Kidney (tissue), 14 donors: ENCODE measurements around the gene P2RX7. TPM values are rescaled to one million over a fixed set of nuclear protein-coding genes. Genes with fewer than 3 reads are reported as not detected.

Experiments
- DNase-seq, 5 donors: peaks; one replicate each; pipeline ENCODE4 v3.0.0-alpha.2; 2013 to 2020
- FAIRE-seq: peaks from 2 replicates; lab custom pipeline; 2012; peaks lifted over from hg19 to GRCh38; lab: Jason Lieb, UNC
- H3K27ac ChIP-seq, 2 donors: one replicate each; pipeline ENCODE4 v1.7.0; 2013; ENCODE audit warnings: low read depth in 2 of 2, low read length in 2 of 2, inconsistent platforms in 1 of 2
- H3K27me3 ChIP-seq: one replicate; pipeline ENCODE4 v1.7.1; 2013; ENCODE audit warnings: low read length, inconsistent platforms; ENCODE audit not compliant: control insufficient read depth, insufficient read depth
- H3K36me3 ChIP-seq, 3 donors: one replicate each; pipeline versions ENCODE4 v1.7.0 to v1.7.1; 2013; ENCODE audit warnings: low read length in 3 of 3, control low read depth in 1 of 3, inconsistent platforms in 1 of 3; ENCODE audit not compliant: insufficient read depth in 3 of 3, control insufficient read depth in 2 of 3
- H3K4me1 ChIP-seq, 3 donors: one replicate each; pipeline versions ENCODE4 v1.7.0 to v1.7.1; 2013; ENCODE audit warnings: low read length in 3 of 3, inconsistent platforms in 1 of 3, low read depth in 1 of 3; ENCODE audit not compliant: control insufficient read depth in 2 of 3, insufficient read depth in 2 of 3
- H3K4me3 ChIP-seq, 3 donors: one replicate each; pipeline versions ENCODE4 v1.7.0 to v1.8.1; 2013; ENCODE audit warnings: low read length in 3 of 3, control low read depth in 1 of 3, inconsistent platforms in 1 of 3
- H3K9ac ChIP-seq, 3 donors: one replicate each; pipeline versions ENCODE4 v1.7.0 to v1.7.1; 2013; ENCODE audit warnings: low read length in 3 of 3, control low read depth in 1 of 3, inconsistent platforms in 1 of 3
- H3K9me3 ChIP-seq, 3 donors: one replicate each; pipeline versions ENCODE4 v1.7.0 to v1.7.1; 2013; ENCODE audit warnings: low read length in 3 of 3, control low read depth in 1 of 3, inconsistent platforms in 1 of 3; ENCODE audit not compliant: control insufficient read depth in 2 of 3, insufficient read depth in 1 of 3
- intact Hi-C: fragments of 100-400 bp; cut with DNase I; formaldehyde crosslinking; loops from one replicate; pipeline ENCODE4 v1.11.1; 2022
- polyA plus RNA-seq: library from polyadenylated mRNA; stranded (reverse); fragments of 350-450 nt; fragmentation: Illumina TruSeq; extraction: RNeasy Lipid Tissue Mini Kit (QIAGEN cat#74804); gene quantifications from one replicate; pipeline ENCODE4 v1.2.3, GENCODE V29; 2014; ENCODE audit warnings: low read depth, low replicate concordance; ENCODE audit not compliant: insufficient read depth
- total RNA-seq: library from RNA; stranded (reverse); fragmentation: NEBNext Ultra II Directional; extraction: Animal tissue kit (Norgen Biotek cat#: 25700); gene quantifications from one replicate; pipeline ENCODE4 v1.2.1, GENCODE V29; 2021
- TF ChIP-seq, protein P1 (sequence below): IDR thresholded peaks from 3 replicates; pipeline ENCODE4 v1.5.1; 2012; ENCODE audit warnings: mild to moderate bottlenecking, moderate library complexity, borderline replicate concordance; ENCODE audit not compliant: insufficient read depth; ENCODE audit errors: extremely low read depth
- donor health status: control.
- donor health status: control.
- donor health status: control.
- donor health status: control.
- donor health status: control.
- donor health status: DM: yes; HTN: yes; CAD: no.
- donor health status: Normal renal cell carcinoma (clear cell type).

Gene P2RX7
- total and polyA plus RNA-seq, 2 donors from 2014 or later = 0.45 to 3.5 TPM

DNA sequence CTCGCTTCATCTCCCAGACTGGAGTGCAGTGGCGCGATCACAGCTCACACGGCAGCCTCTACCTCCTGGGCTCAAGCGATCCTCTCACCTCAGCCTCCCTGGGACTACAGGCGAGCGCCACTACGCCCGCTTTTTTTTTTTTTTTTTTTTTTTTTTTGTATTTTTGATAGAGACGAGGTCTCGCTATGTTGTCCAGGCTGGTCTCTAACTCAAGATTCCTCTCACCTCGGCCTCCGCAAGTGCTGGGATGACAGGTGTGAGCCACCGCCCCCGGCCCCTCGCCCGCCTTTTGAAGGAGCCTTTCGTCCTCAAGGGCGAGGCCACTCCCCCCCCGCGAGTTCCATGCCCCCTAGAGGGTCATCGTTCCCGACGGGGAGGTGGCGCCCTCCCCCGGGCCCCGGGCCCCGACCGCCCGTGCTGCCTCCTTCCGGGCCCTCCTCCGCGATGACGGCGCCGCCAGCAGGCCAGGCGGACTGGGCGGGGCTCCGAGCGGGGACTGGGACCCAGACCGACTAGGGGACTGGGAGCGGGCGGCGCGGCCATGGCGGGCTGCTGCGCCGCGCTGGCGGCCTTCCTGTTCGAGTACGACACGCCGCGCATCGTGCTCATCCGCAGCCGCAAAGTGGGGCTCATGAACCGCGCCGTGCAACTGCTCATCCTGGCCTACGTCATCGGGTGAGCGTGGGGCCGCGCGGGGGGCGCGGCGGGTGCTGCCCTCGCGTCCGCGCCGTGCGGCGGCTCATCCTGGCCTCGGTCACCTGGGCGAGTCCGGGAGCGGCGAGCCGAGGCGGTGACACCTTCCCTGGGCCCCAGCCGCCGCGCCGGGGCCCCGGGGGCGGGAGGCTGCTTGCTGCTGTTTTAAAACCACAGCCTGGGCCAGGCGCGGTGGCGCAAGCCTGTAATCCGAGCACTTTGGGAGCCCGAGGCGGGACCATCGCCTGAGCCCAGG is 77.2 kb downstream of the P2RX7 start, which contains the start of gene P2RX4:
Gene P2RX4, plus strand, starts transcription at position 506 of the 949 bp plus-strand sequence. Its CDS starts 36 bp downstream, at position 542.
- Histone ChIP-seq H3K27me3 (no peaks in the 10 kb centered on the region), H3K4me1 (peaks cover 0 to 7% (median 6%) of the 10 kb centered on the region in 3 donors), H3K4me3 (peak within 1 kb of the TSS; percentile 30 to 70 (median 51)), H3K9ac (peak within 1 kb of the TSS; percentile 30 to 86 (median 30)), H3K27ac (peak within 1 kb of the TSS; percentile 81 to 88), H3K9me3 (no peaks in the 10 kb centered on the region), H3K36me3 (no peaks in the 10 kb centered on the region)
- TF ChIP-seq, protein P1, sequence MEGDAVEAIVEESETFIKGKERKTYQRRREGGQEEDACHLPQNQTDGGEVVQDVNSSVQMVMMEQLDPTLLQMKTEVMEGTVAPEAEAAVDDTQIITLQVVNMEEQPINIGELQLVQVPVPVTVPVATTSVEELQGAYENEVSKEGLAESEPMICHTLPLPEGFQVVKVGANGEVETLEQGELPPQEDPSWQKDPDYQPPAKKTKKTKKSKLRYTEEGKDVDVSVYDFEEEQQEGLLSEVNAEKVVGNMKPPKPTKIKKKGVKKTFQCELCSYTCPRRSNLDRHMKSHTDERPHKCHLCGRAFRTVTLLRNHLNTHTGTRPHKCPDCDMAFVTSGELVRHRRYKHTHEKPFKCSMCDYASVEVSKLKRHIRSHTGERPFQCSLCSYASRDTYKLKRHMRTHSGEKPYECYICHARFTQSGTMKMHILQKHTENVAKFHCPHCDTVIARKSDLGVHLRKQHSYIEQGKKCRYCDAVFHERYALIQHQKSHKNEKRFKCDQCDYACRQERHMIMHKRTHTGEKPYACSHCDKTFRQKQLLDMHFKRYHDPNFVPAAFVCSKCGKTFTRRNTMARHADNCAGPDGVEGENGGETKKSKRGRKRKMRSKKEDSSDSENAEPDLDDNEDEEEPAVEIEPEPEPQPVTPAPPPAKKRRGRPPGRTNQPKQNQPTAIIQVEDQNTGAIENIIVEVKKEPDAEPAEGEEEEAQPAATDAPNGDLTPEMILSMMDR = no peak
- FAIRE-seq (no peak), DNase-seq (peak; percentile 86 to 96 (median 92))
- intact Hi-C loops = no loop called here

DNA sequence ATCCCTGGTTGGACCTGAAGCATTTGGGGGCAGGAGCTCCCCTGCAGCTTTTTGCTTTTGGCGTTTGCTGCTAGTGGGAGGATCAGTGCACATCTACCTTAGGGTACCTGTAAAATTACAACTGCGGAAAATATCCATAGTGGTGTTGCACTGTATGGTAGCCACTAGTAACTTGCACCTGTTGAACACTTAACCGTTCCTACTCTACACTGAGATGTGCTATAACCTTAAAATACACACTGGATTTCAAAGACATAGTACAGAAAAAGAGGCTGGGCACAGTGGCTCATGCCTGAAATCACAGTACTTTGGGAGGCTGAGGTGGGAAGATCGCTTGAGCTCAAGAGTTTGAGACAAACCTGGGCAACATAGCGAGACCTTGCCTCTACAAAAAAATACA is 80.2 kb downstream of the P2RX7 start:
- intact Hi-C loops = no loop called here
- Histone ChIP-seq H3K4me3 (no peak overlapping the region), H3K27ac (no peak overlapping the region), H3K27me3 (no peaks in the 10 kb centered on the region), H3K4me1 (peaks cover 0 to 16% (median 6%) of the 10 kb centered on the region in 3 donors), H3K9ac (no peak overlapping the region), H3K9me3 (no peaks in the 10 kb centered on the region), H3K36me3 (no peaks in the 10 kb centered on the region)
- DNase-seq = no peak
- no peak for FAIRE-seq
- TF ChIP-seq, protein P1 = no peak

DNA sequence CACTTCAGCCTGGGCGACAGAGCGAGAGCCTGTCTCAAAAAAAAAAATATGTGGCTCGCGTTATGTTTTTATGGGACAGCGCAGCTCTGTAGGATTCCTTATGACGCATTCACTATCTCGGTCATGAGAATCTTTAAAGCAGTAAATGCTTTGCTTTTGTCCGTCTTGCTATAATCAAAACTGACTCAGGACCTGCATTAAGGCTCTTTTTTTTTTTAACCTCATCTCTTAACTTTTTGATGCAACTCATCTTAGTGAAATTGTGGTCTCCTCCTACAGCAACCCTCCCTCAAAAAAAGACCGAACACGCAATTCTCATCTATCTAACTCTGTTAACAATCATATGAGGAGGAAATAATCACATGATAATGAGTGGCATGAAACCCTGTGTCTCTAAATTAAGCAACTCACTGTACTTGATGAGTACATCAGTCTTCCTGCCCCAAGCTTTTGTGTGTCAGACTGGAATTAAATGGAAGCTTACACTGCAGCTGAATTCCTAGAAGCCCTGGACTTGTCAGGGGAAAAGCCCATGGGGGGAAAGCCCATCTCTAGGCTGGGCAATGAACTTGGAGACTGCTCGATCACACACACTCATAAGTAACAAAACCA is 81.6 kb downstream of the P2RX7 start:
- Histone ChIP-seq H3K27ac (peak overlapping the region; percentile 75 to 82), H3K27me3 (no peaks in the 10 kb centered on the region), H3K9ac (no peak overlapping the region), H3K4me3 (peak overlapping the region in 1 of 3 donors; percentile 7), H3K4me1 (peaks cover 0 to 21% (median 6%) of the 10 kb centered on the region in 3 donors), H3K36me3 (peaks cover 0 to 5% (median 0%) of the 10 kb centered on the region in 3 donors), H3K9me3 (no peaks in the 10 kb centered on the region)
- no peak for DNase-seq
- FAIRE-seq = no peak
- intact Hi-C loops = no loop called here
- TF ChIP-seq, protein P1 = no peak
